D341Med (cell line): Measurements from ENCODE around the gene PNCK.

ENCODE experiments used
- DNase-seq: peaks from one replicate; pipeline ENCODE4 v3.0.0; 2012; ENCODE audit warnings: low spot score

The PNCK gene

GRCh38 chrX:153657161-153657560, 16.5 kb downstream of the PNCK start:
- no peak for DNase-seq

- no peak for DNase-seq
Measured at GRCh38 chrX:153653556-153653955, 20.1 kb downstream of the PNCK start.

- DNase-seq, result peak; percentile 28
Measured at GRCh38 chrX:153651540-153652079, 22.0 kb downstream of the PNCK start.

- peak; percentile 4 for DNase-seq
Measured at GRCh38 chrX:153650959-153651358, 22.7 kb downstream of the PNCK start.

GRCh38 chrX:153649915-153650782, 23.5 kb downstream of the PNCK start:
- DNase-seq, result peak; percentile 16

- peak; percentile 84 for DNase-seq
Measured at GRCh38 chrX:153649178-153649914, 24.3 kb downstream of the PNCK start.

GRCh38 chrX:153648358-153649177, 25.0 kb downstream of the PNCK start:
- DNase-seq, result peak; percentile 3

GRCh38 chrX:153647461-153648357, 25.9 kb downstream of the PNCK start:
- peak; percentile 9 for DNase-seq

- peak; percentile 66 for DNase-seq
Measured at GRCh38 chrX:153646620-153647373, 26.8 kb downstream of the PNCK start, which contains the start of gene DUSP9. Gene DUSP9 (plus strand): TSS chrX:153647203. CDS start chrX:153647954, 751 bp downstream.

GRCh38 chrX:153645921-153646488, 27.6 kb downstream of the PNCK start:
- DNase-seq, result no peak

- no peak for DNase-seq
Measured at GRCh38 chrX:153645151-153645550, 28.5 kb downstream of the PNCK start.

GRCh38 chrX:153644356-153645125, 29.1 kb downstream of the PNCK start:
- DNase-seq, result peak; percentile 50

GRCh38 chrX:153643431-153644351, 29.9 kb downstream of the PNCK start:
- DNase-seq, result peak; percentile 85

GRCh38 chrX:153642655-153643430, 30.8 kb downstream of the PNCK start:
- peak; percentile 21 for DNase-seq

GRCh38 chrX:153642051-153642654, 31.5 kb downstream of the PNCK start:
- peak; percentile 58 for DNase-seq

GRCh38 chrX:153641627-153642026, 32.0 kb downstream of the PNCK start:
- DNase-seq, result no peak
